Mesothelial cell of epicardium (in vitro differentiated cells): Measurements from ENCODE around the gene KRTAP10-3. TPM values are rescaled to one million over a fixed set of nuclear protein-coding genes. Genes with fewer than 3 reads are reported as not detected.

Experiments used
- DNase-seq, 2 experiments: peaks; one replicate each; pipeline ENCODE4 v3.0.0; 2021; ENCODE audit warnings: low spot score in 2 of 2; ENCODE audit not compliant: unreplicated experiment in 2 of 2
- H3K27ac Mint-ChIP-seq: 2 replicates; pipeline ENCODE4 v1.8.0; 2021; ENCODE audit warnings: mixed read lengths
- H3K27me3 Mint-ChIP-seq: 2 replicates; pipeline ENCODE4 v1.8.0; 2021; ENCODE audit warnings: low read depth, mixed read lengths
- H3K36me3 Mint-ChIP-seq: 2 replicates; pipeline ENCODE4 v1.8.0; 2021; ENCODE audit warnings: mixed read lengths
- H3K4me1 Mint-ChIP-seq: 2 replicates; pipeline ENCODE4 v1.8.0; 2021; ENCODE audit warnings: mixed read lengths
- H3K4me3 Mint-ChIP-seq: 2 replicates; pipeline ENCODE4 v1.8.0; 2021; ENCODE audit warnings: mild to moderate bottlenecking, moderate library complexity, mixed read lengths
- H3K9me3 Mint-ChIP-seq: 2 replicates; pipeline ENCODE4 v1.8.0; 2021; ENCODE audit warnings: mixed read lengths
- CTCF ChIP-seq: fragments of 200-600 bp; sonication (generic); IDR thresholded peaks from one replicate; pipeline ENCODE4 v1.5.0; 2021; ENCODE audit warnings: antibody characterized with exemption; ENCODE audit not compliant: unreplicated experiment
- total RNA-seq: library from RNA; stranded (reverse); gene quantifications from 3 replicates; pipeline ENCODE4 v1.2.1, GENCODE V29; 2021

KRTAP10-3 gene
- total RNA-seq, 1 donor from 2014 or later, result not detected

- H3K27ac Mint-ChIP-seq, result no peak overlapping the region
Observed at GRCh38 chr21:44572959-44573583, 14.5 kb upstream of the KRTAP10-3 start.

GRCh38 chr21:44571844-44572782 lies 13.5 kb upstream of the KRTAP10-3 start:
- TF ChIP-seq CTCF, result no peak

More at GRCh38 chr21:44572959-44573583, 14.5 kb upstream of the KRTAP10-3 start:
- no peak overlapping the region for H3K4me3 Mint-ChIP-seq
- H3K27me3 Mint-ChIP-seq, result no peaks in the 10 kb centered on the region
- H3K36me3 Mint-ChIP-seq, result peaks cover 2% of the 10 kb centered on the region
- no peaks in the 10 kb centered on the region for H3K4me1 Mint-ChIP-seq
- TF ChIP-seq CTCF, result no peak
- H3K9me3 Mint-ChIP-seq, result peaks cover 36% of the 10 kb centered on the region
- no peak for DNase-seq

GRCh38 chr21:44571296-44571695 lies 12.7 kb upstream of the KRTAP10-3 start:
- DNase-seq, result no peak
- Mint-ChIP-seq H3K4me1 (no peaks in the 10 kb centered on the region), H3K27me3 (peaks cover 4% of the 10 kb centered on the region), H3K36me3 (no peaks in the 10 kb centered on the region), H3K4me3 (no peak overlapping the region), H3K27ac (no peak overlapping the region), H3K9me3 (peaks cover 20% of the 10 kb centered on the region)
- no peak for TF ChIP-seq CTCF

More at GRCh38 chr21:44571844-44572782, 13.5 kb upstream of the KRTAP10-3 start:
- Mint-ChIP-seq H3K27me3 (peaks cover under 1% of the 10 kb centered on the region), H3K36me3 (no peaks in the 10 kb centered on the region), H3K27ac (no peak overlapping the region), H3K4me3 (no peak overlapping the region), H3K4me1 (no peaks in the 10 kb centered on the region), H3K9me3 (peaks cover 27% of the 10 kb centered on the region)
- DNase-seq, result peak in 1 of 2 experiments; percentile 32

GRCh38 chr21:44569861-44570517 lies 11.4 kb upstream of the KRTAP10-3 start:
- no peak overlapping the region for H3K4me3 Mint-ChIP-seq
- no peaks in the 10 kb centered on the region for H3K4me1 Mint-ChIP-seq
- peak in 1 of 2 experiments; percentile 28 for DNase-seq
- peaks cover 20% of the 10 kb centered on the region for H3K9me3 Mint-ChIP-seq
- no peak for TF ChIP-seq CTCF
- peaks cover 4% of the 10 kb centered on the region for H3K27me3 Mint-ChIP-seq
- H3K36me3 Mint-ChIP-seq, result no peaks in the 10 kb centered on the region
- no peak overlapping the region for H3K27ac Mint-ChIP-seq

GRCh38 chr21:44568667-44569556 lies 10.3 kb upstream of the KRTAP10-3 start:
- no peak for TF ChIP-seq CTCF
- Mint-ChIP-seq H3K27ac (no peak overlapping the region), H3K36me3 (no peaks in the 10 kb centered on the region), H3K27me3 (peaks cover 4% of the 10 kb centered on the region), H3K9me3 (peaks cover 24% of the 10 kb centered on the region), H3K4me3 (no peak overlapping the region), H3K4me1 (no peaks in the 10 kb centered on the region)
- DNase-seq, result no peak
